Cardiac septum (tissue), 1 donor: ENCODE measurements around the gene IL10. TPM values are rescaled to one million over a fixed set of nuclear protein-coding genes. Genes with fewer than 3 reads are reported as not detected.
"Not testable (repeated sequence)": the region's sequence is repeated elsewhere in the genome, so short reads cannot be mapped to it uniquely, and the experiment has no call there.

Source experiments
- DNase-seq: peaks from one replicate; pipeline ENCODE4 v3.0.0-alpha.2; 2020; ENCODE audit warnings: low spot score
- intact Hi-C: fragments of 100-400 bp; cut with DNase I; formaldehyde crosslinking; loops from one replicate; pipeline ENCODE4 v1.14.0; 2022
- total RNA-seq: library from RNA; stranded (reverse); fragmentation: NEBNext Ultra II Directional; extraction: Animal tissue kit (Norgen Biotek cat#: 25700); gene quantifications from one replicate; pipeline ENCODE4 v1.2.1, GENCODE V29; 2021
- donor health status: DM: no; HTN: no; CAD: no.

IL10 gene
- total RNA-seq, 1 donor from 2014 or later: 0.43 TPM

- intact Hi-C loops: no loop called here
- DNase-seq: no peak
These were observed 23.8 kb upstream of the IL10 start for GRCh38 chr1:206796116-206796515.

DNA sequence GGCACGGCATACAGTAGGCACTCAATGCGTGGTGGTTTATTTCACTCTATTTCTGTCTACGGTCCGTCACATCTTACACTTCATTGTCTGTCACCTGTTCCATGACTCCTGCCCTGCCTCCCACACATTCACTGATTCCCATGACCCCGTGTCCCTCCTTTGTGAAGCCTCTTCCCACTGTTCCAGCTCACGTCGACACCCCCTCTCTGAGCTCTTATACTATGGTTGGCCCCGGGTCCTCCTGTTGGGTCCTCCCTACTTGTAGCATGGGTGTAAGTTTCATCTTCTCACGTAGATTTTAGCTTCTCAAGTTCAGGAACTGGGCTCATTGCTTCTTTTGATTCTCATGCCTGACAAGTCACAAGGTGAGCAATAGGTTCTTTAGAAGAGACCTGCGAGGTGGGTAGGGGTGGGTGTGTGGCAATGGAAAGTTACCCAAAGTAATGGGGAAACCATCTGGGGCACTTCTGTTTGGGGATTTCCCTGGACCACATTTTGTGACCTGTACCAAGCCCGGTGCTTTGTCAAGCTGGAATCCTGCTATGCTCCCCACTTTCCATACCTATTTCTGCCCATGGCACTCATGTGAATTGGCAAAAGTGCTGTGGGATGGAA is 22.1 kb upstream of the IL10 start:
- no peak for DNase-seq
- intact Hi-C loops: no loop called here

GRCh38 chr1:206793620-206794019 is 21.3 kb upstream of the IL10 start:
- intact Hi-C loops: no loop called here
- DNase-seq: no peak

GRCh38 chr1:206792939-206793607 is 20.8 kb upstream of the IL10 start:
- intact Hi-C loops: no loop called here
- no peak for DNase-seq

DNA sequence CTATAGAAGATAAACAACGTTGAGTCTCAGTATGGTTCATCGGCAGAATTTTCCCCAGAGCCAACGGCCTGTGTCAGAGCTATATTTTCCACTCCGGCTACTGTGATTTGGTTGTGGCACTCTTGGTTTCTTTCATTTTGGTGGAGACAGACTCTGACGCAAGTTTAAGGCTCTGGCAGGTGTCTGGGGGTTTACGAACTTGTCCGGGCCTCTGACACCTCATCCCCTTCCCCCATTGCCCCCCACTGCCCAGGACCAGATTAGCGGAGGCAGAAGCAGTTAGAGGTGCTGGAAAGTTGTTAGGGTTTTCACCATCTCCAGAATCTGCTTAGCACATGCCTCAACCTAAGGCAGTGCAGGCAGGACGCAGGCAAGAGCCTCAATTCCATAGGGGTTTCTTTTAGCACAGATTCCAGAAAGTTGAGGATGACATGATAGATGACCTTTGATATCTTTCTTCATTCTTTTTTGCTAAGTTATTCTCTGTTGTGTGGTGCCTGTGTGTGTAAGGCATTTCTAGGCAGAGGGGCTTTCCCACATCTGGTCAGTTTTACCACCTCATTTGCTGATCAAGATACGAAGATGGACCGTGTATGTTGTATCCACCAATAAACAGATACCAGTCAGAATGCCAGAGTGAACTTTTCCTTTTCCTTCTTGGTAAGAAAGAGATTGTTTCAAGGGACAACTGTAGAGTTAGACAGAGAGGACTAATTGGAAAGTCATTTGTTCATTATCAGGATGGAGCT is 18.4 kb upstream of the IL10 start:
- intact Hi-C loops: no loop called here
- no peak for DNase-seq

GRCh38 chr1:206788487-206789050 is 16.3 kb upstream of the IL10 start:
- no peak for DNase-seq
- intact Hi-C loops: no loop called here

GRCh38 chr1:206787891-206788290 is 15.6 kb upstream of the IL10 start:
- no peak for DNase-seq
- intact Hi-C loops: no loop called here

- no peak for DNase-seq
- intact Hi-C loops: no loop called here
These were observed 14.1 kb upstream of the IL10 start for GRCh38 chr1:206786212-206786886.

DNA sequence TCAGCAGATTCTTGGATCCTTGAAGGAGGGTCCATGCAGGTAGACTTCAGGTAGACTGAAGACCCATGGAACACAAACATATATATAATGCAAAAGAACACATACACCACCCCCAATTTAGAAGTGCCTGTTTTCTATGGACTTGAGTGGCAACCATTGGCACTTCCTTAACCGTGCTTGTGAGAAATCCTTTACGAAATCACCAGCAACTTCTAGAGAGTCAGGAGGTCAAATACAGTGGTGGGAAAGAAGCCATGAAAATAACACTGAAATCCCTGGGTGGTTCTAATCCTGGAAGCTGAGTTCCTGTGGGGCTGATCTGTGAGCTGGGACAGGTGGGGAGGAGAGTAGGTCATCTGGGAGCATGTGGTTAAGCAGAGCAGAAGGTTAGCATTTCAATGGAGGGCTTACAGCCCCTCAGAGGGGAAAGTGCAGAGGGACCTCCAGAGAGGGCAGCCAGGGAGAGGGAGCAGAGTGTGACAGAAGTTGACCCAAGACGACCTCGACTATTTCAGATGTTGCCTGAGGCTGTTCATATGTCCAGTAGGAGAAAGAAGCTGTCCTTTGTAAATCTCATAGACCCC is 13.0 kb upstream of the IL10 start:
- intact Hi-C loops: no loop called here
- no peak for DNase-seq

DNA sequence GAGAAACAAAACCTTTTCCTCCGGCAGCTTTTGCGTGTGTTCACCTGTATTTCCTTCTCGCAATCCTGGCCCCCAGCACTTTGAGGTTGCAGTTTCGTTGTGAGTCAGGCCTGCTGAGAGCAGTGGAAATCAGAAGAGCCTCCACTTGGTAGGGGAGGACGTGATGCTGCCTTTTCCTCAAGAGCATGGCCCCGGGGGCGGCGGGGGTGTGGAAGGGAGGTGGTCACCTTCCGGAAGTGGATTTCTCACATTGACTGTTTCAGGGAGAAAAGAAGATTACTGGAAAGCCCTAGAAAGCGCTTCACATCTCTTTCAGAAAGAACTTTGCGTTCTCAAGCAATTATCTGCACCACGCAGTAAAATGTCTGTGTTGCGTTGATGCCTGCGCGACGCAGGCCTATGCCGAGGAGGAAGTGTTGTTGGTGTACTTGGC is 12.2 kb upstream of the IL10 start:
- DNase-seq: no peak
- intact Hi-C loops: no loop called here

DNA sequence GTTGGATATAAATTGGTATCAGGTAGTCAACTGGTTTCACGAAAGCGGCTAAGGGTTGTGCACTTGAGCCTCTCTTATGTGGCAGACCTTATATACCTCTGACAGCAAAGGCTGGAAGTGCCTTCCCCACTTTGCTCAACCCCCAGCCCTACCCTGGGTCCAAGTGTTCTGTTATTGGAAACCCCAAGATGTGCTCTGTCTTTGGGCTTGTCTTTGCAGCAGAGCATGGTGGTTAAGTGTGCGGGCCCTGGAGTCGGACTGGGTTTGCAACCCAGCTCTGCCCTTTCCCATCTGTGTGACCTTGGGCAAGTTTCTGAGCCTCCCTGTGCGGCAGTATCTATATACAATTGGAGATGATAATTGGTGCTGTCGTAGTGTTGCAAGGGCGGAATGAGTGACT is 11.2 kb upstream of the IL10 start:
- intact Hi-C loops: no loop called here
- DNase-seq: no peak

GRCh38 chr1:206782448-206782847 is 10.2 kb upstream of the IL10 start:
- intact Hi-C loops: no loop called here

GRCh38 chr1:206779638-206780037 is 7.3 kb upstream of the IL10 start:
- no peak for DNase-seq
- intact Hi-C loops: no loop called here

More at GRCh38 chr1:206782448-206782847, 10.2 kb upstream of the IL10 start:
- no peak for DNase-seq

GRCh38 chr1:206778911-206779310 is 6.6 kb upstream of the IL10 start:
- DNase-seq, intact Hi-C loops: not testable (repeated sequence)

DNA sequence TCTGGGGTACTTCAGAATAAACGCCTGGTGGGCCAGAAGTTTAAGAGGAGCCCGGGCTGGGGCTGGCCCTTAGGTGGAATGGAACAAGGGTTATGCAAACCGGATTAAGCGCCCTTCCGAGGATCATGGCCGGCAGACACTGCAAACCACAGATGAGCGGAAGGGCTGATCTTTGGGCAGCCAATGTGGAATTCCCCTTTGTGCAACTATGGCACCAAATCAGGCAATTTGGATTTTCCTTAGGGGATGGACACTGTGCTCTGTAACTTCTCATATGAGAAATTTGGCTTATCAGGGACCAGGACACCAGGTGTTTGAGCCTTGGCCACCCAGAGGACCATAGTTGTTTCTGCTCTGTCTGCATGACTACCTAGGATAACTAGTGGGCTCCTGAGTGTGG is 5.7 kb upstream of the IL10 start:
- DNase-seq: no peak
- intact Hi-C loops: no loop called here

DNA sequence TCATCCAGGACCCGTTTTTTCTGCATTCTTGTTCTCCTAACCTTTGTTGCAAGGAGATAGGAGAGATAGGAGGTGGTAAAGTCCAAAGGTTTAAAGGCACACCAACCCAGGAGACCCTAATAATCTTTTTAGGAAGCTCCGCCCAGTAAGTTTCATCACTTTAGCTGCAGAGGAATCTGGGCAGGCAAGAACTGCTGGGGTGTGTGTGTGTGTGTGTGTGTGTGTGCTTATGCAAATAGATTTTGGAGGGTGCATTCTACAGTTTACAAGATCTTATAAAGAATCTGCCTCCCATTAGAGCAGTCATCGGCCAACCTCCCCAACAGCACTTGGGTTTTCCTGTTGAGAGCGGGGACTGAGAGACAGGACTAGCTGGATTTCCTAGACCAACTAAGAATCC is 3.9 kb upstream of the IL10 start:
- no peak for DNase-seq
- intact Hi-C loops: no loop called here

DNA sequence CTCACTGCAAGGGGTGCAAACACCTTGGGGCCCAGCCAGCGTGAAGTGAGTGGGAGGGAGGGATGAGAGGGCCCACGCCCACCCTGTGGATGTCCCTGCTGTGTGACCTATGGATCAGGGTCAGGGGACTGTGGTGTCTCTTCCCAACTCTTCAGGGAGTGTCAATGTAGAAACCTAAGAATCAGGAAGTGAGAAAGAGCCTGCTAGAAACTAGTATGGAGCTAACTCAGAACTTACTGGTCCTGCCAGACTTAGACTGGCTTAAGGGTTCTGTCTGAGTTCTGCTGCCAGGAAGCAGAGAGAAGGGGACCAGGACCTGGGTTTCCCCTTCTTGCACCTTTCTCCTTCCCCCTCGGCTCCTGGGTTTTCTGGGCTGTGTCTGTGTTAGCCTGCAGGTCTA is 1.8 kb upstream of the IL10 start:
- intact Hi-C loops: no loop called here

GRCh38 chr1:206771338-206771692 is 979 bp downstream of the IL10 start:
- no peak for DNase-seq
- intact Hi-C loops: no loop called here

More for the DNA sequence above, 1.8 kb upstream of the IL10 start:
- no peak for DNase-seq

- intact Hi-C loops: no loop called here
- DNase-seq: no peak
These were observed 1.6 kb downstream of the IL10 start, which contains the start of gene IL19 for GRCh38 chr1:206770531-206771337. IL19 (plus strand) TSS chr1:206770773; CDS start chr1:206836663, 65,890 bp downstream.
